Measurements from ENCODE around the gene AHI1.

Gene AHI1

GRCh38 chr6:135419162-135419561 is 78.4 kb downstream of the AHI1 start:
- no peak for DNase-seq (ENCODE audit: low spot score in 2 of 2)
- Histone ChIP-seq H3K9me3 (no peaks in the 10 kb centered on the region), H3K4me3 (no peak overlapping the region), H3K36me3 (replicated peaks) (no peaks in the 10 kb centered on the region), H3K4me1 (peaks cover 23% of the 10 kb centered on the region), H3K27me3 (ENCODE audit: low read depth) (no peaks in the 10 kb centered on the region)
- in situ Hi-C loops (cut with MboI; ENCODE audit: low sequenced_read_pairs): loop anchor here (25.0 kb wide), 1 partner anchor 232 kb away; the partner anchor contains the start of gene MYB

- Histone ChIP-seq H3K4me3 (no peak overlapping the region), H3K27me3 (ENCODE audit: low read depth) (no peaks in the 10 kb centered on the region), H3K36me3 (replicated peaks) (no peaks in the 10 kb centered on the region), H3K4me1 (peaks cover 23% of the 10 kb centered on the region), H3K9me3 (no peaks in the 10 kb centered on the region)
- DNase-seq (ENCODE audit: low spot score in 2 of 2): peak; percentile 16 to 74
- in situ Hi-C loops (cut with MboI; ENCODE audit: low sequenced_read_pairs): loop anchor here (25.0 kb wide), 1 partner anchor 231 kb away; the partner anchor contains the start of gene MYB
Measured at GRCh38 chr6:135418040-135418760, 79.3 kb downstream of the AHI1 start.

- Histone ChIP-seq H3K36me3 (replicated peaks) (0 out of 2 replicates have a peak, but pooled peaks cover 3% of the 10 kb centered on the region), H3K4me3 (no peak overlapping the region), H3K27me3 (ENCODE audit: low read depth) (no peaks in the 10 kb centered on the region), H3K9me3 (no peaks in the 10 kb centered on the region), H3K4me1 (peaks cover 2% of the 10 kb centered on the region; the same call in 1 of the 2 replicates)
- DNase-seq (ENCODE audit: low spot score in 2 of 2): no peak
- in situ Hi-C loops (cut with MboI; ENCODE audit: low sequenced_read_pairs): loop anchor here (25.0 kb wide), 1 partner anchor 225 kb away; the partner anchor contains the start of gene MYB
Measured at GRCh38 chr6:135412761-135413160, 84.8 kb downstream of the AHI1 start.

- Histone ChIP-seq H3K36me3 (replicated peaks) (0 out of 2 replicates have a peak, but pooled peaks cover 3% of the 10 kb centered on the region), H3K27me3 (ENCODE audit: low read depth) (no peaks in the 10 kb centered on the region), H3K4me1 (no peaks in the 10 kb centered on the region), H3K4me3 (no peak overlapping the region), H3K9me3 (no peaks in the 10 kb centered on the region)
- in situ Hi-C loops (cut with MboI; ENCODE audit: low sequenced_read_pairs): loop anchor here (25.0 kb wide), 1 partner anchor 225 kb away; the partner anchor contains the start of gene MYB
- DNase-seq (ENCODE audit: low spot score in 2 of 2): no peak
Measured at GRCh38 chr6:135411849-135412248, 85.7 kb downstream of the AHI1 start.

GRCh38 chr6:135411339-135411738 is 86.2 kb downstream of the AHI1 start:
- Histone ChIP-seq H3K9me3 (no peaks in the 10 kb centered on the region), H3K27me3 (ENCODE audit: low read depth) (no peaks in the 10 kb centered on the region), H3K4me3 (no peak overlapping the region), H3K4me1 (no peaks in the 10 kb centered on the region), H3K36me3 (replicated peaks) (0 out of 2 replicates have a peak, but pooled peaks cover 3% of the 10 kb centered on the region)
- no peak for DNase-seq (ENCODE audit: low spot score in 2 of 2)
- in situ Hi-C loops (cut with MboI; ENCODE audit: low sequenced_read_pairs): loop anchor here (25.0 kb wide), 1 partner anchor 224 kb away; the partner anchor contains the start of gene MYB

- H3K27me3 ChIP-seq (ENCODE audit: low read depth): no peaks in the 10 kb centered on the region
- in situ Hi-C loops (cut with MboI; ENCODE audit: low sequenced_read_pairs): loop anchor here (25.0 kb wide), 1 partner anchor 224 kb away; the partner anchor contains the start of gene MYB
- no peaks in the 10 kb centered on the region for H3K4me1 ChIP-seq
- 0 out of 2 replicates have a peak, but pooled peaks cover 3% of the 10 kb centered on the region for H3K36me3 ChIP-seq (replicated peaks)
- H3K9me3 ChIP-seq: no peaks in the 10 kb centered on the region
- H3K4me3 ChIP-seq: no peak overlapping the region
- DNase-seq (ENCODE audit: low spot score in 2 of 2): no peak
Measured at GRCh38 chr6:135410856-135411255, 86.7 kb downstream of the AHI1 start.

GRCh38 chr6:135403584-135403983 is 94.0 kb downstream of the AHI1 start:
- Histone ChIP-seq H3K4me3 (no peak overlapping the region), H3K9me3 (no peaks in the 10 kb centered on the region), H3K36me3 (replicated peaks) (no peaks in the 10 kb centered on the region), H3K27me3 (ENCODE audit: low read depth) (no peaks in the 10 kb centered on the region), H3K4me1 (peaks cover 21% of the 10 kb centered on the region)
- in situ Hi-C loops (cut with MboI; ENCODE audit: low sequenced_read_pairs): loop anchor here (25.0 kb wide), 1 partner anchor 216 kb away; the partner anchor contains the start of gene MYB
- DNase-seq (ENCODE audit: low spot score in 2 of 2): no peak

GRCh38 chr6:135402311-135402710 is 95.2 kb downstream of the AHI1 start:
- in situ Hi-C loops (cut with MboI; ENCODE audit: low sequenced_read_pairs): loop anchor here (25.0 kb wide), 1 partner anchor 215 kb away; the partner anchor contains the start of gene MYB

GRCh38 chr6:135397172-135397952 is 100.2 kb downstream of the AHI1 start:
- in situ Hi-C loops (cut with MboI; ENCODE audit: low sequenced_read_pairs): no loop called here
- Histone ChIP-seq H3K4me1 (peaks cover 4% of the 10 kb centered on the region; the same call in 1 of the 2 replicates), H3K4me3 (no peak overlapping the region)

More at GRCh38 chr6:135402311-135402710, 95.2 kb downstream of the AHI1 start:
- no peaks in the 10 kb centered on the region for H3K36me3 ChIP-seq (replicated peaks)
- no peaks in the 10 kb centered on the region for H3K9me3 ChIP-seq
- H3K27me3 ChIP-seq (ENCODE audit: low read depth): no peaks in the 10 kb centered on the region
- no peak overlapping the region for H3K4me3 ChIP-seq
- peaks cover 21% of the 10 kb centered on the region for H3K4me1 ChIP-seq
- DNase-seq (ENCODE audit: low spot score in 2 of 2): no peak

GRCh38 chr6:135395136-135395535 is 102.4 kb downstream of the AHI1 start:
- Histone ChIP-seq H3K27me3 (ENCODE audit: low read depth) (no peaks in the 10 kb centered on the region), H3K4me3 (no peak overlapping the region), H3K4me1 (no peaks in the 10 kb centered on the region), H3K36me3 (replicated peaks) (no peaks in the 10 kb centered on the region), H3K9me3 (no peaks in the 10 kb centered on the region)
- no peak for DNase-seq (ENCODE audit: low spot score in 2 of 2)
- in situ Hi-C loops (cut with MboI; ENCODE audit: low sequenced_read_pairs): no loop called here

More at GRCh38 chr6:135397172-135397952, 100.2 kb downstream of the AHI1 start:
- Histone ChIP-seq H3K36me3 (replicated peaks) (no peaks in the 10 kb centered on the region), H3K27me3 (ENCODE audit: low read depth) (no peaks in the 10 kb centered on the region), H3K9me3 (no peaks in the 10 kb centered on the region)
- no peak for DNase-seq (ENCODE audit: low spot score in 2 of 2)

GRCh38 chr6:135393289-135393688 is 104.3 kb downstream of the AHI1 start:
- in situ Hi-C loops (cut with MboI; ENCODE audit: low sequenced_read_pairs): no loop called here

GRCh38 chr6:135390458-135390857 is 107.1 kb downstream of the AHI1 start:
- Histone ChIP-seq H3K4me1 (no peaks in the 10 kb centered on the region), H3K4me3 (no peak overlapping the region)

More at GRCh38 chr6:135393289-135393688, 104.3 kb downstream of the AHI1 start:
- Histone ChIP-seq H3K27me3 (ENCODE audit: low read depth) (no peaks in the 10 kb centered on the region), H3K36me3 (replicated peaks) (no peaks in the 10 kb centered on the region), H3K4me1 (no peaks in the 10 kb centered on the region), H3K9me3 (no peaks in the 10 kb centered on the region), H3K4me3 (no peak overlapping the region)
- no peak for DNase-seq (ENCODE audit: low spot score in 2 of 2)

GRCh38 chr6:135385299-135385698 is 112.2 kb downstream of the AHI1 start:
- in situ Hi-C loops (cut with MboI; ENCODE audit: low sequenced_read_pairs): no loop called here
- no peaks in the 10 kb centered on the region for H3K27me3 ChIP-seq (ENCODE audit: low read depth)
- H3K9me3 ChIP-seq: no peaks in the 10 kb centered on the region
- H3K4me3 ChIP-seq: no peak overlapping the region
- H3K4me1 ChIP-seq: no peaks in the 10 kb centered on the region
- DNase-seq (ENCODE audit: low spot score in 2 of 2): no peak
- no peaks in the 10 kb centered on the region; the same call in 1 of the 2 replicates for H3K36me3 ChIP-seq (replicated peaks)

More at GRCh38 chr6:135390458-135390857, 107.1 kb downstream of the AHI1 start:
- in situ Hi-C loops (cut with MboI; ENCODE audit: low sequenced_read_pairs): no loop called here
- Histone ChIP-seq H3K36me3 (replicated peaks) (no peaks in the 10 kb centered on the region), H3K27me3 (ENCODE audit: low read depth) (no peaks in the 10 kb centered on the region), H3K9me3 (no peaks in the 10 kb centered on the region)
- DNase-seq (ENCODE audit: low spot score in 2 of 2): no peak

Measured in HAP-1 (cell line).